Measurements from ENCODE around the gene PROM1. TPM values are rescaled to one million over a fixed set of nuclear protein-coding genes. Genes with fewer than 3 reads are reported as not detected.

Gene PROM1
- total and polyA plus RNA-seq, 8 donors = 3.5 to 124 (median 12.3) TPM

- H3K27ac ChIP-seq = no peak overlapping the region
- no peak overlapping the region for H3K4me3 ChIP-seq
- H3K9me3 ChIP-seq = no peaks in the 10 kb centered on the region
- H3K4me1 ChIP-seq = no peaks in the 10 kb centered on the region
- TF ChIP-seq CTCF (IDR thresholded peaks at IDR 0.05) = no peak
- peaks cover 0 to 10% (median 0%) of the 10 kb centered on the region in 3 donors for H3K27me3 ChIP-seq
- WGBS, 5 donors = 91 to 94% (median 93%) methylated on average over 5 of the region's 5 CpGs
- no peak for DNase-seq
- intact Hi-C loops (cut with DNase I; ENCODE audit: low total_unique reads) = no loop called here
- H3K36me3 ChIP-seq = no peaks in the 10 kb centered on the region
Observed at GRCh38 chr4:15931451-15932210, 152.2 kb downstream of the PROM1 start.

GRCh38 chr4:15930314-15930713 lies 153.5 kb downstream of the PROM1 start:
- Histone ChIP-seq H3K36me3 (no peaks in the 10 kb centered on the region), H3K4me1 (no peaks in the 10 kb centered on the region), H3K4me3 (no peak overlapping the region), H3K9me3 (no peaks in the 10 kb centered on the region), H3K27me3 (peaks cover 0 to 10% (median 0%) of the 10 kb centered on the region in 3 donors), H3K27ac (no peak overlapping the region)
- intact Hi-C loops (cut with DNase I; ENCODE audit: low total_unique reads) = no loop called here
- WGBS, 5 donors = 75 to 80% (median 79%) methylated on average over 6 to 7 of the region's 7 CpGs
- TF ChIP-seq CTCF (IDR thresholded peaks at IDR 0.05) (no peak), POLR2A (IDR thresholded peaks at IDR 0.05) (no peak), POLR2AphosphoS5 (IDR thresholded peaks at IDR 0.05) (no peak)
- no peak for DNase-seq

- no peak for DNase-seq
Observed at GRCh38 chr4:15929540-15929939, 154.3 kb downstream of the PROM1 start.

GRCh38 chr4:15928883-15929282 lies 154.9 kb downstream of the PROM1 start:
- 60 to 81% (median 78%) methylated on average over 5 of the region's 5 CpGs for WGBS, 5 donors
- no peak overlapping the region for H3K4me3 ChIP-seq
- no peaks in the 10 kb centered on the region for H3K36me3 ChIP-seq
- DNase-seq = no peak
- H3K27ac ChIP-seq = no peak overlapping the region
- intact Hi-C loops (cut with DNase I; ENCODE audit: low total_unique reads) = no loop called here
- peaks cover 0 to 10% (median 0%) of the 10 kb centered on the region in 3 donors for H3K27me3 ChIP-seq
- H3K4me1 ChIP-seq = no peaks in the 10 kb centered on the region
- H3K9me3 ChIP-seq = no peaks in the 10 kb centered on the region
- no peak for TF ChIP-seq EP300 (IDR thresholded peaks at IDR 0.05)
- TF ChIP-seq CTCF (IDR thresholded peaks at IDR 0.05) = no peak
- no peak for TF ChIP-seq POLR2AphosphoS5 (IDR thresholded peaks at IDR 0.05)
- no peak for TF ChIP-seq POLR2A (IDR thresholded peaks at IDR 0.05)

More at GRCh38 chr4:15929540-15929939, 154.3 kb downstream of the PROM1 start:
- TF ChIP-seq POLR2A (IDR thresholded peaks at IDR 0.05) (no peak), EP300 (IDR thresholded peaks at IDR 0.05) (no peak), CTCF (IDR thresholded peaks at IDR 0.05) (no peak), POLR2AphosphoS5 (IDR thresholded peaks at IDR 0.05) (no peak)
- Histone ChIP-seq H3K9me3 (no peaks in the 10 kb centered on the region), H3K4me3 (no peak overlapping the region), H3K4me1 (no peaks in the 10 kb centered on the region), H3K36me3 (no peaks in the 10 kb centered on the region), H3K27me3 (peaks cover 0 to 10% (median 0%) of the 10 kb centered on the region in 3 donors), H3K27ac (no peak overlapping the region)
- intact Hi-C loops (cut with DNase I; ENCODE audit: low total_unique reads) = no loop called here
- 62 to 85% (median 68%) methylated on average over 3 of the region's 3 CpGs for WGBS, 5 donors
